Glutamatergic neuron (in vitro differentiated cells): Measurements from ENCODE around the gene ACTL7B. TPM values are rescaled to one million over a fixed set of nuclear protein-coding genes. Genes with fewer than 3 reads are reported as not detected.

ENCODE experiments used
- DNase-seq: peaks from one replicate; pipeline ENCODE4 v3.0.0; 2022
- H3K27ac Mint-ChIP-seq: one replicate; pipeline ENCODE4 v1.8.0; 2020; ENCODE audit warnings: mild to moderate bottlenecking, mixed read lengths, inconsistent platforms; ENCODE audit not compliant: unreplicated experiment
- H3K27me3 Mint-ChIP-seq: one replicate; pipeline ENCODE4 v1.8.0; 2020; ENCODE audit warnings: mild to moderate bottlenecking, moderate library complexity, mixed read lengths, inconsistent platforms; ENCODE audit not compliant: unreplicated experiment
- H3K36me3 Mint-ChIP-seq: one replicate; pipeline ENCODE4 v1.8.0; 2020; ENCODE audit warnings: mild to moderate bottlenecking, mixed read lengths, inconsistent platforms; ENCODE audit not compliant: unreplicated experiment
- H3K4me1 Mint-ChIP-seq: one replicate; pipeline ENCODE4 v1.8.0; 2020; ENCODE audit warnings: mild to moderate bottlenecking, low read depth, mixed read lengths, inconsistent platforms; ENCODE audit not compliant: unreplicated experiment
- H3K4me3 Mint-ChIP-seq: one replicate; pipeline ENCODE4 v1.8.0; 2020; ENCODE audit warnings: mild to moderate bottlenecking, mixed read lengths, inconsistent platforms; ENCODE audit not compliant: unreplicated experiment
- H3K9me3 Mint-ChIP-seq: one replicate; pipeline ENCODE4 v1.8.0; 2020; ENCODE audit warnings: mild to moderate bottlenecking, moderate library complexity, mixed read lengths, inconsistent platforms; ENCODE audit not compliant: unreplicated experiment
- CTCF ChIP-seq: fragments of 200-600 bp; sonication (generic); IDR thresholded peaks from one replicate; pipeline ENCODE4 v1.5.0; 2021; ENCODE audit not compliant: partially characterized antibody, unreplicated experiment
- total RNA-seq: library from RNA; stranded (reverse); fragmentation: NEBNext Ultra II Directional; extraction: Animal tissue kit (Norgen Biotek cat#: 25700); gene quantifications from one replicate; pipeline ENCODE4 v1.2.1, GENCODE V29; 2021; ENCODE audit not compliant: unreplicated experiment

The ACTL7B gene
- total RNA-seq, 1 donor from 2014 or later = not detected

DNA sequence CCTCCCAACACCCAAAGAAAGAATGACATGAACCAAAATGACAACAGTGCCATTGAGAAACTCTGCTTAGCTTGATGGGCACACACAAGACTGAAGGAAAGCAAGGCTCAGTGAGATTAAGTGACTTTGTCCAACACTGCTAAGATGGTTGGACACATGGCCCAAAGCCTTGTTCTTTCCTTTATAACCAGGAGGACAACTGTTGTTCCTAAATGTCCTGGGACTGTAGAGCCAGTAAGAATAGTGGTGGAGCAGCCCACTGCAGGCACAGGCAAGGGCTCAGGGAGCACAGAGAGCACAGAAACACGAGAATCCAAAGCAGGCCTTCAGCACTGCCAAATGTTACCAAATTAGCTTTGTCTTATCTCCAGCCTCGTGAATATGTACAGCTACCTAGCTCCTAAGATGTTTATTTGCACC is 10.2 kb upstream of the ACTL7B start:
- no peak overlapping the region for H3K4me3 Mint-ChIP-seq
- DNase-seq = no peak

DNA sequence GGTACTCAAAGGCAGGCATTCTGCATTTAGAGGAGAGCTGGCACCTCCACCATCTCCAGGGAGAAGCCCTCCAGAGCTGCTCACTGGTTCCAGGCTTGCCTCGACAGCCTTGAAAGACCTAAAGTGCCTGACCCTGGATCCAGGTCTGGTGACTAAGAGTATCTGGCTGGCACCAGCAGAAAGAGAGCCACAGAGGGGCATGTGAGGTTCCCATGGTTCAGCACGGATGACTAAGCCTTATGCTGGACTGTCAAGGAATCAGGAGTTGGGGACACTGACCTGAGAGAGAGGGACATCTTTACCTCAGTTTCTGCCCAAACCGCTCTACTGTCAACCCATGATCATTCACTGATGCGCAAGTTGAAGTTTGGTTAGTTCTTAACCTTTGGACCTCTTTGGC is 9.3 kb upstream of the ACTL7B start:
- Mint-ChIP-seq H3K27me3 (no peaks in the 10 kb centered on the region), H3K4me3 (no peak overlapping the region), H3K9me3 (no peaks in the 10 kb centered on the region), H3K27ac (no peak overlapping the region), H3K4me1 (no peaks in the 10 kb centered on the region), H3K36me3 (peaks cover 9% of the 10 kb centered on the region)
- DNase-seq = no peak
- TF ChIP-seq CTCF = no peak

More for the DNA sequence above, 10.2 kb upstream of the ACTL7B start:
- peaks cover 9% of the 10 kb centered on the region for H3K36me3 Mint-ChIP-seq
- no peaks in the 10 kb centered on the region for H3K4me1 Mint-ChIP-seq
- H3K9me3 Mint-ChIP-seq = no peaks in the 10 kb centered on the region
- peaks cover 2% of the 10 kb centered on the region for H3K27me3 Mint-ChIP-seq
- TF ChIP-seq CTCF = no peak
- no peak overlapping the region for H3K27ac Mint-ChIP-seq

DNA sequence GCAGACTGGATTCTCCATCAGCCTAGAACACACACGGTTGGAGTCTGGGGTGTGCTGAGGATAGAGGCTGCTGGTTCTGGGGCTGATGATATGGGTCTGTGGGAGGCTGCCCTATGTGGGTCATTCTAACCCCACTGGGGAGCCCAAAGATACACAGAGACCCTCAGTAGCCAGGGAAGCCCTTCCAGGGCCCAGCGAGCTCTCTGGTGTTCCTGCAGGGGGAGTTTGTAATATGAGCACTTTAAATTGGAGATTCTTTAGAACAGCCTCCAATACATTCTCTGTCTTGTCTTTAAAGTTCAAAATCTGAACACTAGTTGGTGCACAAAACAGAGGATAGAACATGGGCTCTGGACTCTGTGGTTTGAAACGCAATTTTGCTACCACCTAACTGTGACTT is 8.7 kb upstream of the ACTL7B start:
- Mint-ChIP-seq H3K4me3 (no peak overlapping the region), H3K9me3 (no peaks in the 10 kb centered on the region), H3K27me3 (no peaks in the 10 kb centered on the region), H3K36me3 (peaks cover 9% of the 10 kb centered on the region), H3K4me1 (no peaks in the 10 kb centered on the region), H3K27ac (no peak overlapping the region)
- no peak for DNase-seq
- no peak for TF ChIP-seq CTCF

- Mint-ChIP-seq H3K4me3 (no peak overlapping the region), H3K36me3 (peaks cover 9% of the 10 kb centered on the region), H3K27me3 (no peaks in the 10 kb centered on the region), H3K27ac (no peak overlapping the region), H3K9me3 (no peaks in the 10 kb centered on the region), H3K4me1 (no peaks in the 10 kb centered on the region)
- DNase-seq = no peak
- TF ChIP-seq CTCF = no peak
These were observed 8.1 kb upstream of the ACTL7B start for GRCh38 chr9:108863891-108864290.

- Mint-ChIP-seq H3K27me3 (no peaks in the 10 kb centered on the region), H3K4me1 (no peaks in the 10 kb centered on the region), H3K27ac (no peak within 1 kb of the TSS), H3K9me3 (no peaks in the 10 kb centered on the region), H3K36me3 (peaks cover 4% of the 10 kb centered on the region), H3K4me3 (no peak within 1 kb of the TSS)
- TF ChIP-seq CTCF = no peak
- DNase-seq = no peak
These were observed 6.2 kb upstream of the ACTL7B start, which contains the start of gene ACTL7A for GRCh38 chr9:108861997-108862396. ACTL7A (plus strand) TSS chr9:108862266; CDS start chr9:108862323, 57 bp downstream.
